DOHH2 (cell line): ENCODE data around the gene SLIT2.

Experiments used
- CTCF ChIP-seq: fragments of 200-600 bp; sonication (generic); IDR thresholded peaks from one replicate; pipeline ENCODE4 v1.5.1; 2014; ENCODE audit warnings: antibody characterized with exemption, mild to moderate bottlenecking, low read depth, low read length; ENCODE audit not compliant: poor library complexity, severe bottlenecking
- EZH2phosphoT487 ChIP-seq: fragments of 200-600 bp; sonication (generic); IDR thresholded peaks from 2 replicates; pipeline ENCODE4 v1.6.1; 2017; ENCODE audit warnings: borderline replicate concordance, mild to moderate bottlenecking, antibody characterized with exemption, low read length, moderate library complexity, mixed read lengths

- TF ChIP-seq CTCF (no peak), EZH2phosphoT487 (no peak)
Measured at GRCh38 chr4:20249333-20249732, 2.4 kb upstream of the SLIT2 start.
